A673 (cell line): Measurements from ENCODE around the gene PDE4A.

Source experiments
- CTCF ChIP-seq: fragments of 300-800, 200-600 bp; sonication (generic); conservative IDR thresholded peaks from 2 replicates; pipeline ENCODE4 v1.5.1; 2017; ENCODE audit warnings: low read depth, mild to moderate bottlenecking, antibody characterized with exemption, low read length, moderate library complexity, mixed read lengths
- EZH2 ChIP-seq: fragments of 200-600 bp; sonication (generic); IDR thresholded peaks from 2 replicates; pipeline ENCODE4 v1.6.1; 2017; ENCODE audit warnings: borderline replicate concordance, low read depth, mild to moderate bottlenecking, mixed read lengths, antibody characterized with exemption, low read length; ENCODE audit not compliant: poor library complexity, severe bottlenecking

DNA sequence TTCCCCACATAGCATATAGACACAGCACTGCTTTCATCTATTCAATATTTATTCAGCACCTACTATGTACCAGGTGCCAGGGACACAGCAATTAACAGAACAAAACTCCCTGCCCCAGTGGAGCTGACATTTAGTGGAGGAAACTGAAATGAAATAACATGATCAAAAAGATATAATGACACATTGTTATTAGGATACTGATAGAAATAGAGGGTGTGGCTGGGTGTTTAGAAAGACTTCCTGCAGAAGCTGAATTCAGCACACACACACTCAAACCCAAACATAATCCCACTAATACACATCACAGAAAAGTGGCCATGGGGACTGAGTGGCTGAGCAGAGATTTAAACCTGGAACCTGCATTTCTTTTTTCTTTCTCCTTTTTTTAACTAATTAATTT, 13.2 kb upstream of the PDE4A start:
- TF ChIP-seq CTCF: no peak
- no peak for TF ChIP-seq EZH2
